Left cardiac atrium (tissue), 4 donors: ENCODE measurements around the gene GALNT9. TPM values are rescaled to one million over a fixed set of nuclear protein-coding genes. Genes with fewer than 3 reads are reported as not detected.

ENCODE experiments used
- ATAC-seq, 2 donors: fragments of 200-7000 bp; cut with Tn5 transposase; one replicate each; pipeline ENCODE4 v1.9.1; 2020; ENCODE audit warnings: mild to moderate bottlenecking in 2 of 2, moderate library complexity in 2 of 2
- DNase-seq: peaks from one replicate; pipeline ENCODE4 v3.0.0-alpha.2; 2020
- intact Hi-C, 2 donors: fragments of 100-400 bp; cut with DNase I; formaldehyde crosslinking; loops; one replicate each; pipeline versions ENCODE4 v1.14.1 to v1.15.1; 2022 to 2023
- total RNA-seq, 2 donors: library from RNA; stranded (reverse); fragmentation: NEBNext Ultra II Directional; extraction: Animal tissue kit (Norgen Biotek cat#: 25700); gene quantifications; one replicate each; pipeline ENCODE4 v1.2.1, GENCODE V29; 2021
- donor health status: DM: no; HTN: yes; CAD: no.
- donor health status: DM: no; HTN: yes; CAD: no; lungs with severe emphysema.
- donor health status: DM: yes; HTN: yes; CAD: no.
- donor health status: Dilated cardiomyopathy.

Gene GALNT9
- total RNA-seq, 2 donors from 2014 or later: 2.6 to 2.7 TPM

DNA sequence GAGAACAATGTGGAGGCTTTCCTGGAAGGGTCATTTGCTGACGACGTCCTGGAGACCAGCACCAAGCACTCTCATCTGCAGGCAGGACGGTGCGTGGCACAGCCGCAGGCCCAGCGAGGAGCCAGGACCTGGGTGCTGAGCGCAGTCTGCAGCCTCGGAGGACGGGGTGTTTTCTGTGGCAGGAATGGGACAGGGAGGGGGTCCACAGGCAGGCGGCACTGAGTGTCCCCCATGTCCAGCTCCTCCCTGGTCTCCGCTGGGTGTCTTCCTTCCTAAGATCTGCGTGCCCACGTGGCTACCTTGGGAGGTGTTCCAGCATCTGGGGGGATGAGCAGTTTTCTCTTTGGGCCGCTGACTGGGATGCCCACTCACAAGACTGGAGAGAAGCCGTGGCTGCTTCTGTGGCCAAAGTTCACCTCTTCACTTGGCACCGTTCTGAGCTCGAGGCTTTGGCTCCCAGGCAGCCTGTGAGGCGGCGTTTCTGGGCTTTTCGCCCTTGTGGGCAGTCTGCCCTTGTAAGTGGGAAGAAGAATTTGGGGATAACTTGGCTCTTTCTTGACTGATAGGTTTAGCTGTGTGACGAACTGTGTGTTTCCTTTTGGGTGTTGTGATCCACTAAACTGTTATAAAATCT lies 112.9 kb downstream of the GALNT9 start:
- intact Hi-C loops: loop anchor here in 1 of 2 donors (10.0 kb wide), 1 partner anchor 62 kb away; no protein-coding TSS in a partner anchor
- DNase-seq (no peak), ATAC-seq (peak in 1 of 2 donors; percentile 59)

DNA sequence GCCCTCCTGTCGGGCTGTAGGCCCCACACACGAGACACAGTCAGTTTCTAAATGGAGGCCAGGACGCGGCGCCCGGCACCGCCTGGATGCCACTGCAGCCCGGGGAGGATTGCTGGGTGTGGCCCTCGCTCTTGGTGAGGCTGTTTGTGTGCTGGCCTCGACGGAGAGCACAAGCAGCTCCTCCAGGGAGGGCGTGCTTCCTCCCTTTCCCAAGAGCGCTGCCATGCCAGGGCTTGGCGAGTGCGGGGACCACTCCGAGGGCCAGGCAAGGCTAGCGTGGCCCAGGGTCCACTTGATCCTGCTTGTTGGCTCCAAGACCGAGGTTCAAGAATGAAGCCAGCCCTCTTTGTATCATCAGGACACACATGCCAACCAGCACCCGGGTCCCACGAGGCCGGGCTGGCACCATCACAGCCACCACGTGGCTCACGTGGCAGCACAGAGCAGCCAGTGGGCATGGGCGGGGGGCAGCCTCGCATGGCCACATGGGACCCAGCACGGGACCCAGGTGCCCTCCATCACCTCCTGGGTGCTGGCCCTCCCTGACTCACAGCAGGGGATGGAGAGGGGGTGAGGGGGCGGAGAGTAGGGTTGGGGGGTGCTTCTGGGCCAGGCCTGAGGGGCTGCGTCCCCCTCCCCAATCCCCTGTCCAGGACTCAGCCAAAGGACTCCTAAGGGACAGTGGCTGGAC lies 113.9 kb downstream of the GALNT9 start:
- no peak for ATAC-seq
- no peak for DNase-seq
- intact Hi-C loops: loop anchor here in 1 of 2 donors (10.0 kb wide), 1 partner anchor 61 kb away; no protein-coding TSS in a partner anchor

DNA sequence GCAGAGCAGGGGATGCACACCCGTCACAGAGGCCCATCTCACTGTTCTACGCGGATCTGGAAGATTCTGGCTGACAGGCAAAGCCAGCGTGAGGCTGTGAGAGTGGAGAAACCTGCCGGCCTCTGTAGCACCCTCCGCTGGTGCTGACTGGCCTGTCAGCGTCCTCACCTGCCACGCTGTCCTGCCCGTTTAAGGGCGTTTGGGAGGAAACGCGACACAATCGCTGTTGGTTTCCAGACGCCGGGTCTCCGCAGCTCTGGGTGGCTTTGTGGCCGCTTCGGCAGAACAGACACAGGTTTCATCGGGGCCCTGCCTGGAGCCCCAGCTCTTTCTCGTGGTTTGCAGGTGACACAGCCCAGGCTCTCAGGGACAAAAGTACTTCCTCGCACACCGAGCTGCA lies 114.5 kb downstream of the GALNT9 start:
- DNase-seq: no peak
- no peak for ATAC-seq
- intact Hi-C loops: loop anchor here in 1 of 2 donors (10.0 kb wide), 1 partner anchor 60 kb away; no protein-coding TSS in a partner anchor

DNA sequence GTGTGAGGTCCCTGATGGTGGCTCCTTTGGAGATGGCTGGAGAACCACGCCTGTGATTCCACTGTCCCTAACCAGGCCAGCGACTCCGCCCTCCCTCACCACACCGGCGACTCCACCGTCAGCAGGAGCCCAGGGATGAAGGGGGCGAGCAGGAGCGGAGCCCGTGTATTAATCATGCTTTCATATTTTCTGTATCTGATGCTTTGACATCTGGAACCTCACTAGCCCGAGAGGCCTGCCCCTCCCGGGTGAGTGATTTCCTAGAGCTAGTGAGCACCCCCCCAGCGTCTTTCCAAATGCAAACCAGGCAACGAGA lies 115.3 kb downstream of the GALNT9 start:
- intact Hi-C loops: loop anchor here in 1 of 2 donors (10.0 kb wide), 1 partner anchor 59 kb away; no protein-coding TSS in a partner anchor
- DNase-seq (no peak), ATAC-seq (no peak)

DNA sequence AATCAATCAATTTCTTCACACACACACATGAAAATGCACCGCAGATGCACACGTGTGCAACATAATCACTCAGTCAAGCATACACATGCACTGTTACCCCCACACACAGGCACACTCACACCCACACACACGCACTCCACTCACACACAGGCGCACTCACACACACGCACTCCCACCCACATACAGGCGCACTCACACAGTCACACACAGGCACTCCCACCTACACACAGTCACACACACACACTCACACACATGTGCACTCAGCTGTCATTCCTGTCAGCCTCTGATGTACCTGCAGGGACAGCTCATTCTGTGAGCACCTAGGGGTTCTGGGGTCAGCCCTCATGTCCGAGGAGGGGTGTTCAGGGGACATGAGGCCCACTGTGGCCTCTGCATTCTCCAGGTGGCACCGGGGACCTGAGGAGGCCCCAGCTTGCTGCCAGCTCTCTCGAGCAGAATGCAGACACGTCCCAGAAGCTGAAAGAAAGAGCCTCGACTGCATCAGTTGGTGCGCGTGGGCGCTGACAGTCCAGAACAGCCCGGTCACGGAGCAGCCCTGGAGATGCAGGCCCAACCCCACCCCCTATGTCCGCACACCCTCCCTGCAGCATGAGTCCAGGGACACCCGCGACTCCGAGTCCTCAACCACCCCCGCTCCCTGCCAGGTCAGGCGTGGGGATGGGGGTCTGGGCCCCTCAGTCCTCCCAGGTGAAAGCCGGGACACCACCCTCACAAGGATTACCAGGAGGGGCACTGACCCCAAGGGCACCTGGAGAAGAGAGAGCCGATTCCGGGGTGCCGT lies 115.8 kb downstream of the GALNT9 start:
- intact Hi-C loops: loop anchor here in 1 of 2 donors (10.0 kb wide), 1 partner anchor 59 kb away; no protein-coding TSS in a partner anchor
- no peak for ATAC-seq
- DNase-seq: no peak

DNA sequence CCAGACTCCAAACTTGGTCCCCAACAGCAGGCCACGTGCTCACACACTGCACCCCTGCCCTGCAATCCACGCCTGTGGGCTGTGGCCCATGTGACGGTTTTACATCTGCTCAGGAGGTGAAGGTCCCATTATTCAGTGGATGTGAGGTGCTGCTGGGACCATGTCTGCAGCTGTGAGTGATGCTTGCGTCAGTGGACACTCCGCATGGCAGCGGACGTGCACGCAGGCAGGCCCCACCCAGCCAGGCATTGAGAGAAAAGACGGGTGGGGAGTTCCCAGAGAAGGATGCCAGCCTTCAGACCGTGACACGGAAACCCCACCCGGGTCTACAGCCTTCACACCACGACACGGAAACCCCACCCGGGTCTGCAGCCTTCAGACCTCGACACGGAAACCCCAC lies 117.6 kb downstream of the GALNT9 start:
- DNase-seq: no peak
- ATAC-seq: no peak
- intact Hi-C loops: loop anchor here in 1 of 2 donors (10.0 kb wide), 1 partner anchor 57 kb away; no protein-coding TSS in a partner anchor

DNA sequence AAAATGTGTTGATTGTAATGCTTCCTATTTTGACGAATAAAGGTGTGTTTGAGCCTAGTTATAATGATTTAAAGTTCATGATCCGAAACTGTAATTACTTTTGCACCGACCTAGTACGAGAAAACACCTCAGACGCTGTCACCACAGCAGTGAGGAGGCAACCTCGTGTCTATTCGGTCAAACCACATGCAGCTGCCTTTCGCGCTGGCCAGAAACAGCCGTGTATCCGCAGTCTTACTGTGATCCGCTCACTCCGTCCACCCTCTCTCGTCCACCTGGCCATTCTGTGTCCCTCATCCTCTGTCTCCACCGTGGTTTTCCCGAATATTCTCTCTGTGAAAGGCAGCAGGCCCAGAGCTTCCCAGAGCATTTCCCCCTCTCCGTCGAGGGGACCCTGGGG lies 118.1 kb downstream of the GALNT9 start:
- intact Hi-C loops: loop anchor here in 1 of 2 donors (10.0 kb wide), 1 partner anchor 57 kb away; no protein-coding TSS in a partner anchor
- ATAC-seq (no peak), DNase-seq (no peak)

DNA sequence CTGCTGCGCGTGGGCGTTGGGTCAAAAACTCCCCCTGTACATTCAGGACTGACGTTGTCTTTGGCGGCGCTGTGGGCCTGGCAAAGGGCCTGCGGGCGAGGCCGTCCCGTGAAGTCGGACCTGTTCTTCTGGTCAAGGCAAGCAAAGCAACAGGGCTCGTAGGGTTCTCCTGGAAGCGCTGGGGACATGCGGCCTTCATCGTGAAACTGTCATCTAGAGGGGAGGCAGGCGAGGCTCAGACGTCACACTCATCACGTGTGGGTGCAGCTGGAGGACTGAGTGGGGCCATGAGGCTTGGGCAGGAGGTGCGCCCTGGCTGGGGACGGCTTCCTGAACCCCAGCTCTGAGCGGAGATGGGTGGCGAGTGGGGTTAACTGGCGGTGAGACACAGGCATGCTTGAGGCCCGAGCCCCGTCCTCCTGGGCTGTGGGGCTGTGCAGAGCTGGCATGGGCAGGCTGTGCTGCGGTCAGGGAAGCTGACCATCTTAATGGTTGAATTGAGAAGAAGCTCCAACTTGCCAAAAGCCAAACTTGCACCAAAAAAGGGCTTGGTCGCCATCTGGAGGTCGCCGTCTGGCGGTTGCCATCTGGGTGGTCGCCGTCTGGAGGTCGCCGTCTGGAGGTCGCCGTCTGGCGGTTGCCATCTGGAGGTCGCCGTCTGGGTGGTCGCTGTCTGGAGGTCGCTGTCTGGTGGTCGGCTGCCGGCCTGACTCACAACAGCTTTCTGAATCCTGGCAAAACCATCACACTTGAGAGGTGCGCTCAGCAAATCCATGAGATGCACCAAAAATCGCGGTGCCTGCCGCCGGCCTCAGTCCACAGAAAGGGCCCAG lies 119.0 kb downstream of the GALNT9 start:
- intact Hi-C loops: loop anchor here in 1 of 2 donors (10.0 kb wide), 1 partner anchor 56 kb away; no protein-coding TSS in a partner anchor
- DNase-seq: no peak
- no peak for ATAC-seq

DNA sequence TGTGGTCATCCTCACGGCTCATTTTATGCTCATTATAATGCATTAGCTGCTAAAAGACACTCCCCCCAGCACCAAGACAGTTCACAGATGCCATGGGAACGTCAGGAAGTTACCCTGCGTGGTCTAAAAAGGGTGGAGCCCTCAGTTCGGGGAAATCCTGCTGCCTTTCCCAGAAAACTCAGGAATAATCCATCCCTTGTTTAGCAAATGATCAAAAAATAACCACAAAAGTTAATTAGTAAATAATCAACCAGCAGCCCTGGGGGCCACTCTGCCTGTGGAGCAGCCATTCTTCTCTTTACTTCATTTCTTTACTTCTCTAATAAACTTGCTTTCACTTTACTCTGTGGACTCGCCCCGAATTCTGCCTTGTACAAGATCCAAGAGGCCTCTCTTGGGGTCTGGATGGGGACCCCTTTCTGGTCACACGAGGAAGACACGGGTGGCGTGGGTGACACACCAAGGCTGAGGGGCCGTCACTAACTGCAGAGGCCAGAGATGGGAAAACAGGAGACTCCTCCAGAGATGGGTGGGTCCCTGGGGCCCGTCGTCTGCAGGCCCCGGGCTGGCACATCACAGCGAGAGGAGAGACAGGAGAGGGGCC lies 119.7 kb downstream of the GALNT9 start:
- ATAC-seq (no peak), DNase-seq (no peak)
- intact Hi-C loops: loop anchor here in 1 of 2 donors (10.0 kb wide), 1 partner anchor 55 kb away; no protein-coding TSS in a partner anchor

DNA sequence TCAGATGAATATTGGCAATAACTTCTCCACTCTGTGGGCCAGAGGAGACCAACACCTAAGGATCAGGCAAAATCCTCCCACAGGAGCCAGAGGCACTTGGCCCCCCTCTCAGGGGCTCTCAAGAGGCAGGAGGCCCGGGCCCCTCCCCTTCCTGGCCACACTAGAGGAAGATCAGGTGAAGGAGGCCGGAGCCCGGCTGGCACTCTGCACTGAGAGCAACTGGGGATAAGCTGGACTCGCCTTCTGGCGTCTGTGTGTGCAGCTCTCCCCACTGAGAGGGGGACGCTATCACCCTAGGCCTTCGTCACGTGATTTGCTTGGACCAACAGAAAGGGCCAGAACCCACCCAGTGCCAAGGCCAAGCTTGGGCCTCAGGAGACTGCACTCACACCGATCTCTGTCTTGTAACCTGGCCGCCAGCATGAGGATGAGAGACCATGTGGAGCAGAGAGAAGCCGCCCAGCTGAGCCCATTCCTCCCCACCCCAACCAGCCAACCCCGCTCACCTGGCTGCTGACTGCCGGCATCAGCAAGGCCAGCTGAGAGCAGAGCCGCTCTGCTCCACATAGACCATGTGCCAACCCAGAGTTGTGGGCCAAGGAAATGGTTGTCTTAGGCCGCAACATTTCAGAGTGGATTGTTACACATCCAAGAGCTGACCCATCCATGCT lies 121.1 kb downstream of the GALNT9 start:
- intact Hi-C loops: no loop called here
- DNase-seq: no peak
- no peak for ATAC-seq

DNA sequence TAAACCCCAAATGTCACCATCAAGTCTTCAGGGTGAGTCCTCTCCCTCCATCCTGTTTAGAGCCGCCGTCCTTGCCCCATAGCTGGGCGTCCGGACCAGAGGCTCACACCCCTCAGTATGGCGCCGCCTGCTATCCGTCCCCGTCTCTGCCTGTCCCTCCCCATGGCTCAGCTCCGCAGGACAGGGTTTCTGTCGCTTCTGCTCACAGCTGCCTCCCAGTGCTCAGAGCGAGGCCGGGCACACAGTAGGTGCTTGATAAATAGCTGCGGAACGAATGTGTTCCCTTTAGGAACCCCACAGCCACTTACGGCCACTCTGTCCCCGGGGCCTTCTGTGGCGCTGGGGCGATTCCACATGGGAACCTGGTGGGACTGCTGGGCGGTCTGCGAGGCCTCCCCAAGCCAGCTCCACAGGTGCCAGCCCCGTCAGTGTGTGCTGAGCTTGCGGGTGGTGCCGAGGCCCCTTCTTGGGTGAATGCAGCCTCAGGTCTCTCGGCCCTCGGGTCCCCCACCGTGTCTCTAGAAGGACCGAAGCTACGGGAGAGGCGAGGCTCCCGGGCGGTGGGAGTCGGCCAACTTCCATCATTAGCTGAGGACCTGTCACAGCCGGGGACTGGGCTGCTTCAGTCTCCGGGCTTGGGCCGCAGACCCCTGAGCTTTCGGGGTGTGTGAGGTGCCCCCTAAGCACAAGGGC lies 122.2 kb downstream of the GALNT9 start:
- ATAC-seq (no peak), DNase-seq (no peak)
- intact Hi-C loops: no loop called here

DNA sequence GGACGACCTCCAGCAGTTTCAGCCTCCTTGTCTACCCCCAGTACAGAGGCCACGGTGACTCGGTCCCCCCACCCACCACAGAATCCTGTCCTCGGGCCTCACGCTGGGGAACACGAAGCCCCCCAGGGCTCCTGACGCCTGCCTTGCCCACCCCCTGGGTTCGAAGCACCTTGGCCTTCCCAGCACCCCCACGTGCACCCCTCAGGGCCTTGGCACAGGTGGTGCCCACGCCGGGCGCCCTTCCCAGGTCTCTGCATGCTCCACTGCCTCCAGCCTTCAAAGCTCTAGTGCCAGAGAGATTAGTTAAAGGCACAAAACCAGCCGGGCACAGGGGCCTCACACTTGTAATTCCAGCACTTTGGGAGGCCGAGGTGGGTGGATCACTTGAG lies 123.3 kb downstream of the GALNT9 start:
- DNase-seq (no peak), ATAC-seq (no peak)
- intact Hi-C loops: no loop called here

DNA sequence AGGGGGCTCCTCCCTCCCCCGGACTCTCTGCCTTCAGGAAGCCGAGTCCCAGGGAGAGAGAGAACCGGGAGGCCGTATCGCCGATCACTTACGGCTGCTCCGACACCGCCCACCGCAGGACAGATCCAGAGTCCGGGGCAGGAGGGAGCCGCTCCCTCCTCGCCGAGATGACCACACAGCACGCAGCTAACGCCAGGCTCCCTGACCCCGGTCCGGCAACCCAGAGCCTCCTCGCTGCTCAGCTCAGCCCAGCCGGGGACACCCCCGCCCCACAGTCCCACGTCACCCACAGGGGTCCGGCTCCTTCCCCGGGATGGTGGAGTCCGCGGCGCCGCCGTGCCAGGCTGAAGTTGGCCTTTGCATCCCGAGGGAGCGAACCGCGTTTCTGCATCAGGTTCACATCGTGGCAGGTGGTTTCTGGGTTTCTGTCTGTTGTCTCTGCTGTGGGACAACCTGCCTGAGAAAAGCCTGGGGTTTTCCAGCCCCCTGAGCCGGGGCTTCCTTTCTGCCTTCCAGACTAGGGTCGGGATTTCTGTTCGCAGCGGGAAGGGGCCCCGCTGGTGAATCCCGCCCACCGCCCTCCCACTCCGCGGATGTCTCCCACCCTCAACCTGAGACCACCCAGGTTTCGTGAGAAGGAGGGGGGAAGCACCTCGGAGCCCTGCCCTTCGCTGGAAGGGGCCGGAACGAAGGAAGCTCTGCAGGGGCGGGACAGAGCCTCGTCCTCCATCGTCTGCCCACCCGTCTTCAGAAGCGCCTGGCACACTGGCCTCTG lies 123.9 kb downstream of the GALNT9 start:
- peak in 1 of 2 donors; percentile 13 for ATAC-seq
- intact Hi-C loops: no loop called here
- DNase-seq: no peak

DNA sequence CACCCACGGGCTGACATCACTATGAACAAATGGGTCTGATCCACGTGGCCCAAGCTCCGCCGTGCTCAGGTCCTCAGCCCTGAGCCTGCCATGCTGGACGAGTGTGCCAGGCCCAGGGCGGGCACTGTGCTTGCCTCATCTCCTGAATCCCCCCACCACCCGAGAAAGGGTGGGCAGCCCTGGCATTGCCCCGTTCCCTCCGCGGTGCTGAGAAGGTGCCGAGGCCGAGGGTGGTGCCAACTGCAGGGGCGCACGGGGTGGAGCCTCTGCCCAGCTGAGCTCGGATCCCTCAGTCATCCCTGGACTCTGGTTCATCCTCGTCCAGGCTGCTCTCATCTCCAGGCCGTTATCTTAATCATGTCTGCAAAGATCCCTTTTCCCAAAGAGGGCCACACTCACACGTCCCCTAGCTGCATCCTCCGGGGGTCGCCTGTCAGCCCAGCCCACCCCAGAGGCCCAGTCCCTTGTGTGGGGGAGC lies 124.6 kb downstream of the GALNT9 start:
- no peak for ATAC-seq
- no peak for DNase-seq
- intact Hi-C loops: no loop called here

DNA sequence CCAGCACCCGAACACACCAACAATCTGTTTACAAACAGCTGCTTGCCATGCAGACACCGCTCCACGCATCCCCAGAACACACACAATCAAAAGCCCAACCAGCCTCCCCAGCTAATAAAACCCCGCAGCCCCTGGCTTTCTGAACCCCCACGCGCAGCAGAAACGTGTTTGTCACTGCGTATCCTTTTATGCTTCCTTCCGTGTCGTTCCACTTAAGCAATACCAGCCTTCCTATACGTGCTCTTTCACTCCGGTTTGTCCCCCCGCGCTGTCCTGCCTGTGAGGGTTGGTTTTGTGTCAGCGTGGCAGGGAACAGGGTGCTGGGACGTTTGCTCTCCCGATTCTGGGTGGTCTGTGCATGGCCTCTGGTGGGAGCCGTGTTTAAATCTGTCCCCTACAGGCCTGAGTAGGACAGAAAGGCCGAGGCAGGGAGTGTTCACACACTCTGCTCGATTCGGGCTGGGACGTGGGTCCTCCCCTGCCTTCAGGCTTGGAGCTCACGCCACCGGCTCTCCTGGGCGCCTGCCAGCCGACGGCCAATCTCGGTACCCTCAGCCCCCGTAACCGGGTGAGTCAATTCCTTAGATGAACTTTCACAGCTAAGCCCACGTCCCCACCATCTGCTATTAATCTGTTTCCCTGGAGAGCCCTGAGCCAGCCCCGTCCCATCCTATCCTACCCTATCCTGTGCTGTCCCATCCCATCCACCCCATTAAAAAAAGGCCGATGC lies 125.2 kb downstream of the GALNT9 start:
- ATAC-seq: no peak
- DNase-seq: no peak
- intact Hi-C loops: no loop called here
